ENCODE measurements around the gene DBT.
A peak's percentile ranks its signal among the peaks of the same experiment; 100 is the strongest.
"Not testable (repeated sequence)": the region's sequence is repeated elsewhere in the genome, so short reads cannot be mapped to it uniquely, and the experiment has no call there.

Gene DBT

DNA sequence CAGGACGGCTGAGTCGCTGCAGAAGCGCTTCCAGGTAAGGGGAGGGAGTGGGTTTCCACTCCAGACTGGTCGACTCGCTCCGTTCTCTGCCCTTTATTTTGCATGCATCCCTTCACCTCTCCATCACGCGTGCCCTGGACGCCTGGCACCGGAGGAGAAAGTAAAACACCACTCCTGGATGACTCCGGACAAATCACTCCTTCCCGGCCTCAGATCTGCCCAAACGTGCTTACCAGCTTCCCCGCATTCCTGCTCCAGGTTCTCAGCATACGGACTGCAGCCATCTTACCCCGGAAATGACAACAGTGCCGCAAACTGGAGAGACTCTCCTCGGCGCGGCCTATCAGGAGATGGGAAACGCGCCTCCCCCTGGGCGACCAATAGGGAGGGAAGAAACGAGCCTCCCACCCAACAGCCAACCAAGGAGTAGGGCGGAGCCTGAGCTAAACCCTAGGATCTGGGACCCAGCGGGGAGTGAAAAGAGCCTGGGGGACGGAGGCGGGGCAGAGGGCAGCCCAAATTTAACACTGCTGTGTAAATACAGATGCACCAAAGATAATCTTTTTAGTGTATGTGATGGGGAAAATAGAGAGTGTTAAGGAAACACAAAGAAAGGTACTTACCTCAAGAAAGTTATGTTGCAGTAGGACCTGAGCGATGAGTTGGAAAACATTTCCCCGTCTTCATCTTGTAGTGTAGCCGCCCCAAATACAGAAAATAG lies at the start of gene DBT:
Gene DBT, minus strand, starts transcription at position 298 of the 721 bp plus-strand sequence. Its CDS starts 14 bp downstream, at position 284.
- TF ChIP-seq, protein P1, sequence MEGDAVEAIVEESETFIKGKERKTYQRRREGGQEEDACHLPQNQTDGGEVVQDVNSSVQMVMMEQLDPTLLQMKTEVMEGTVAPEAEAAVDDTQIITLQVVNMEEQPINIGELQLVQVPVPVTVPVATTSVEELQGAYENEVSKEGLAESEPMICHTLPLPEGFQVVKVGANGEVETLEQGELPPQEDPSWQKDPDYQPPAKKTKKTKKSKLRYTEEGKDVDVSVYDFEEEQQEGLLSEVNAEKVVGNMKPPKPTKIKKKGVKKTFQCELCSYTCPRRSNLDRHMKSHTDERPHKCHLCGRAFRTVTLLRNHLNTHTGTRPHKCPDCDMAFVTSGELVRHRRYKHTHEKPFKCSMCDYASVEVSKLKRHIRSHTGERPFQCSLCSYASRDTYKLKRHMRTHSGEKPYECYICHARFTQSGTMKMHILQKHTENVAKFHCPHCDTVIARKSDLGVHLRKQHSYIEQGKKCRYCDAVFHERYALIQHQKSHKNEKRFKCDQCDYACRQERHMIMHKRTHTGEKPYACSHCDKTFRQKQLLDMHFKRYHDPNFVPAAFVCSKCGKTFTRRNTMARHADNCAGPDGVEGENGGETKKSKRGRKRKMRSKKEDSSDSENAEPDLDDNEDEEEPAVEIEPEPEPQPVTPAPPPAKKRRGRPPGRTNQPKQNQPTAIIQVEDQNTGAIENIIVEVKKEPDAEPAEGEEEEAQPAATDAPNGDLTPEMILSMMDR (IDR thresholded peaks at IDR 0.05; ENCODE audit: borderline replicate concordance, insufficient read depth, low read depth, low read length), result no peak
- peak within 1 kb of the TSS; percentile 98 for H3K4me3 ChIP-seq (ENCODE audit: low read depth, low read length)

DNA sequence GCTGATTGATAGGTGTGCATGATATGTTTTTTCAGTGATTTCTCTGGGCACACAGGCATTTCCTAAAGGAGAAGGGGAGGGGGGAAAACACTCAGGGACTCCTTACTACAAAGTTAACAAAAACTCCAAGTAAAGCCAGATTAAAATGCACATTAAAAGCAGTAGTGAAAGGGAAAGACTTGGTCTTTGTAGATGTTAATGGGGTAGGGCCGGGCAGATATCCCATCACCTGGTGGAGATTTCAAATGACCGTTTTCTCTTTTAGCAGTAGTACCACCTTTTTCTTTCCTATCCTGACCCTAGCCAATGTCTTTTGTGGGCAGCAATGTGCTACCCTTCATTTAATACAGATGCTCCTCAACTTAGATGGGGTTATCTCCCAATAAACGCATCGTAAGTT lies 48.9 kb upstream of the DBT start:
- TF ChIP-seq, protein P1 (IDR thresholded peaks at IDR 0.05; ENCODE audit: borderline replicate concordance, insufficient read depth, low read depth, low read length), result no peak

DNA sequence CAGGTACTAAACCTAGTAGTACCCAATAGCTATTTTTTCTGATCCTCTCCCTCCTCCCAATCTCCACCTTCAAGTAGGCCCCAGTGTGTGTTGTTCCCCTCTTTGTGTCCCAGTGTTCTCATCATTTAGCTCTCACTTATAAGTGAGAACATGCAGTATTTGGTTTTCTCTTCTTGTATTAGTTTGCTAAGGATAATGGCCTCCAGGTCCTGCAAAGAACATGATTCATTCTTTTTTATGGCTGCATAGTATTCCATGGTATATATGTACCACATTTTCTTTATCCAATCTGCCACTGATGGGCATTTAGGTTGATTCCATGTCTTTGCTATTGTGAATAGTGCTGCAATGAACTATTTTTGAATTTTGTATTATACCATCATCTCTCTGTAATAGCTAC lies 47.4 kb upstream of the DBT start:
- H3K4me3 ChIP-seq (ENCODE audit: low read depth, low read length), result not testable (repeated sequence)

More for the DNA sequence above, 48.9 kb upstream of the DBT start:
- H3K4me3 ChIP-seq (ENCODE audit: low read depth, low read length), result no peak overlapping the region

DNA sequence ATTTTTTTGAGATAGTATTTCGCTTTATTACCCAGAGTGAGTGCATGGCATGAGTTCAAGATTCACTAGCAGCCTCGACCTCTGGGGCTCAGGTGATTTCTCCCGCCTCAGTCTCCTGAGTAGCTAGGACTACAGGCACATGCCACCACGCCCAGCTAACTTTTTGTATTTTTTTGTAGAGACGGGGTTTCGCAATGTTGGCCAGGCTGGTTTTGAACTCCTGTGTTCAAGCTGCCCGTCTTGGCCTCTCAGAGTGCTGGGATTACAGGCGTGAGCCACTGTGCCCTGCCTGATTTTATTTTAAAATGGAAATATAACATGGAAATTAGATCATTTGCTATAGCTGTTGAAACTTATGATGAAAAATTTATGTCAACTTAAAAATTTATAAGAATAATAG lies 46.5 kb upstream of the DBT start:
- TF ChIP-seq, protein P1 (IDR thresholded peaks at IDR 0.05; ENCODE audit: borderline replicate concordance, insufficient read depth, low read depth, low read length), result no peak
- H3K4me3 ChIP-seq (ENCODE audit: low read depth, low read length), result no peak overlapping the region

DNA sequence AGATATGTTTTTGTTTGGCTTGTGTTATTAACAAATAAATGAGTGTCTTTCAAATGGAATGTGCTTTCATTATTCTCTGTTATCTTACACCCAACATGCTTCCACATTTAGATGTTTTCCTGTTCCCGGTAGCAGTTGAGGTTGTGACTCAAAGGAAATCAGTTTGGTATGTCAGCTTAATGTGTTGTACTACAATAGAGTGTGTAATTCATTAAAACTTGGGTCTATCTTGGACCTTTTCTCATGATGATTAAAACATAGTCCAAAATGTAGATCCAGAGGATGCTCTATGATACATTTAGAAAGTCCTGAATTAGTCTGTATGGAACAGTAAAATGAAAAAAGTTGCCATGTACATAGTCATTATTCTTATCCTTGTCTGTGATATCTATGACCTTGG lies 43.1 kb upstream of the DBT start:
- TF ChIP-seq, protein P1 (IDR thresholded peaks at IDR 0.05; ENCODE audit: borderline replicate concordance, insufficient read depth, low read depth, low read length), result no peak
- H3K4me3 ChIP-seq (ENCODE audit: low read depth, low read length), result no peak overlapping the region

DNA sequence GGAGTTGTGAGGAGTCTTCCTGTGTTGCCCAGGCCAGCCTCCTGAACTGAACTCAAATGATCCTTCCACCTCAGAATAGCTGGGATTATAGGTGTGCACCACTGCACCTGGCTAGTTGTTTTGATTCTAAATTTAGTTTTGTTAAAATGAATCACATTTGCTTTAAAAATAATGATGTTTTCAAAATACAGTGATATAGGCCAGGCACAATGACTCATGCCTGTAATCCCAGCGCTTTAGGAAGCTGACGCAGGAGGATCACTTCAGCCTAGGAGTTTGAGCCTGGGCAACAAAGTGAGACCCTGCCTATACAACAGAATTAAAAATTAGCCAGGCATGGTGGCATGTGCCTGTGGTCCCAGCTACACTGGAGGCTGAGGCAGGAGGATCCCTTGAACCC lies 40.7 kb upstream of the DBT start:
- TF ChIP-seq, protein P1 (IDR thresholded peaks at IDR 0.05; ENCODE audit: borderline replicate concordance, insufficient read depth, low read depth, low read length), result no peak
- no peak overlapping the region for H3K4me3 ChIP-seq (ENCODE audit: low read depth, low read length)

DNA sequence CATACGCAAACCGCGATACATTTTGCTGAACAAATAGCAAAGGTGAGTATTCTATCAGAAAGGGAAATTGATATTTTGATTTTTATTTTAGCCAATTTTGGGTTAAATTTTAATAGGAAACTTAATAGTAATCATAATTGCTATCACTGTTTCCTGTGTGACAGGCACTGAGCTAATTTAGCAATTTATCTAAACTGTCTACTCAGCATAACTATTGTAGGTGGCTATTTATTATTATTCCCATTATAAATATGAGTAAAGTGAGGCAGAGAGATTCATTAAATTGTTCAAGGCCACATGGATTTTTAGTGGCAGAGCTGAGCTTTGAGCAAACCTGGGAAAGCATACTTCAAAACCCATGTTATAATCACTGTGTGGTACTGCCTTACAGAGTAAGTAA lies 37.5 kb upstream of the DBT start:
- TF ChIP-seq, protein P1 (IDR thresholded peaks at IDR 0.05; ENCODE audit: borderline replicate concordance, insufficient read depth, low read depth, low read length), result no peak
- no peak overlapping the region for H3K4me3 ChIP-seq (ENCODE audit: low read depth, low read length)

Data from GM12875 (cell line).